Activated CD4-positive, CD25-positive, alpha-beta regulatory T cell treated with anti-CD3 and anti-CD28 coated beads, Interleukin-2, amount 50 U/mL, for 16 hours (primary cell): ENCODE data around the gene RPH3AL.
"Not testable (repeated sequence)": the region's sequence is repeated elsewhere in the genome, so short reads cannot be mapped to it uniquely, and the experiment has no call there.

Source experiments
- DNase-seq: peaks from one replicate; pipeline ENCODE4 v3.0.0-alpha.2; 2020; ENCODE audit warnings: low read depth, low spot score

The RPH3AL gene

DNA sequence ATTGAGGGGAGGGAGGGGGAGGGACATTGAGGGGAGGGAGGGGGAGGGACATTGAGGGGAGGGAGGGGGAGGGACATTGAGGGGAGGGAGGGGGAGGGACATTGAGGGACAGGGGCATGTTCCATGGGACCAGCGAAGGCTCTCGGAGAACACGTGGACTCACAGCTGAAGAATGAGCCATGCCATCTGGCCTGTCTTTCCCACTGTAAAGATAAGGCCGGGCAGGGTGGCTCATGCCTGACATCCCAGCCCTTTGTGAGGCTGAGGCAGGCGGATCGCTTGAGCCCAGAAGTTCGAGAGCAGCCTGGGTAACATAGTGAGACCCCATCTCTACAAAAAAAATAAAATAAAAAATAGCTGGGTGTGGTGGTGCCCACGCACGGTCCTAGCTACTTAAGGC is 32.5 kb downstream of the RPH3AL start:
- DNase-seq: no peak

DNA sequence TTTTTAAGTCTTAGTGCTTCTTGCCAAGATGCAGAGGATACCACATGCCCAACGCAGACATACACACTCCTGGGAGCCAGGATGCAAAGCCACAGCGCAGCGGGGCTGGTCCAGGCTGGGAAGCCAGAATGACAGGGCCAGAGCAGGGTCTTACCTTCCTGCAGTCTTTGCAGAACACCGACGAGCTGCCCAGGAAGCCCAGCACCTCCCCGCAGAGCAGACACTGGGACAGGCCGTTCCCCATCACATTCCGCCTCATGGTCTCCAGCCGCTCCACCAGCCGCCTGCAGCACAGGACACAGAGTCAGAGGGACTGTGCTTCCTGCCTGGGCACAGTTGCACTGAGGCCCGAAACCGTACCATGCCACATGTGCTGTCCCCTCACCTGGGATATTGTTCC is 33.3 kb downstream of the RPH3AL start:
- no peak for DNase-seq

DNA sequence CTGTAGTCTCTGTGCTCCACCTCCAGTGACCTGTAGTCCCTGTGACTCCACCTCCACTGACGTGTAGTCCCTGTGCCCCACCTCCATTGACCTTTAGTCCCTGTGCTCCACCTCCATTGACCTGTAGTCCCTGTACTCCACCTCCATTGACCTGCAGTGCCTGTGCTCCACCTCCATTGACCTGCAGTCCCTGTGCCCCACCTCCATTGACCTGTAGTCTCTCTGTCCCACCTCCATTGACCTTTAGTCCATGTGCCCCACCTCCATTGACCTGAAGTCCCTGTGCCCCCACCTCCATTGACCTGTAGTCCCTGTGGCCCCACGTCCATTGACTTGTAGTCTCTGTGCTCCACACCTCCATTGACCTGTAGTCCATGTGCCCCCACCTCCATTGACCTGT is 35.5 kb downstream of the RPH3AL start:
- not testable (repeated sequence) for DNase-seq

GRCh38 chr17:315399-315798 is 37.2 kb downstream of the RPH3AL start:
- not testable (repeated sequence) for DNase-seq

DNA sequence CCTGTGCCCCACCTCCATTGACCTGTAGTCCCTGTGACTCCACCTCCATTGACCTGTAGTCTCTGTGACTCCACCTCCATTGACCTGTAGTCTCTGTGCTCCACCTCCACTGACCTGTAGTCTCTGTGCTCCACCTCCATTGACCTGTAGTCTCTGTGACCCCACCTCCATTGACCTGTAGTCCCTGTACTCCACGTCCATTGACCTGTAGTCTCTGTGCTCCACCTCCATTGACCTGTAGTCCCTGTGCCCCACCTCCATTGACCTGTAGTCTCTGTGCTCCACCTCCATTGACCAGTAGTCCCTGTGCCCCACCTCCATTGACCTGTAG is 38.0 kb downstream of the RPH3AL start:
- not testable (repeated sequence) for DNase-seq

- DNase-seq: no peak
These were observed 38.5 kb downstream of the RPH3AL start for GRCh38 chr17:313911-314613.

DNA sequence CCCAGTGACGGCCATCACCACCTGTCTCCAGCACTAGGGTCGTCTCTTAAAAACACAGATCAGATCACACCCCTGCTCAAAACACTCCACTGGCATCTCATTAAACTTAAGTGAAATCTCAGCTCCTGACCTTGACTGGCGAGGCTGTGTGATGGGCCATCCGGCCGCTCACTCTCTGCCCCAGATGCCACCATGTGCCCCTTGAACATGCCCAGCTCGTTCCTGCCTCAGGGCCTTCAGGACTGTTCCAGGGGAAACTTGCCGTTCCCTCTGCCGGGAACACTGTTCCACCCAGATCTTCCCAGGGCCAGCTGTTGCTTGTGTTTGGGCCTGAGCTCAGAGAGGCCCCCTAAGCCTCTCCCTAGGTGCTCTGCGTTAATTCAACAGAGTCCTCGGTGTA is 39.4 kb downstream of the RPH3AL start:
- DNase-seq: no peak

DNA sequence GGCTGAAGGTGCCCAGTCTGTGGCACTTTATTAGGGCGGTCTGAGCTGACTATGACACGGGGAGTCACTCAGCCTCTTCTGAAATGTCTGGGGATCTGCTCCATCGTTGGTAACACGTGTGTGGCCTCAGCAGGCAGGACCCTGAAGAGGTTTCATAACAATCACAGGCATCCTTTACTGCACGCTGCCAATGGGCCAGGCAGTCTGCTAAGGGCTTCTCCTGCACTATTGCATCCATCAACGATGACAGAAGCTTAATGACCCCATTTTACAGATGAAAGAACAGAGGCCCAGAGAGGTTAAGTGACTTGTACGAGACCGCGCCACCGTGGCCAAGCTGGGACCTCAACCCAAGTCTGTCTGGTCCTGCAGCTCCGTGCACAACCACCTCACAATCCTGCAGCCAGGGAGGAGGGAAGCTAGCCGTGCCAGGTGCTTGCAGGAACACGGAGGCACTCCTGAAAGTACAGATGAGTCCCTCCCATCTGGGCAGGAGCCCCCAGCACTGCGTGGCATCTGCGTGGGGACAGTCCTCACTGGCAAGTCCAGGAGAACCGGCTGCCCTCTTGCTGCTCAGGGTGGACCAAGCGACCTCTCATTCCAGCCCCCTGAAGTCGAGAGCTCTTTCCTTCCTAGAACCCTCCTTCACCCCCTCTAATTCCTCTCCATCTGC is 40.0 kb downstream of the RPH3AL start:
- DNase-seq: no peak

DNA sequence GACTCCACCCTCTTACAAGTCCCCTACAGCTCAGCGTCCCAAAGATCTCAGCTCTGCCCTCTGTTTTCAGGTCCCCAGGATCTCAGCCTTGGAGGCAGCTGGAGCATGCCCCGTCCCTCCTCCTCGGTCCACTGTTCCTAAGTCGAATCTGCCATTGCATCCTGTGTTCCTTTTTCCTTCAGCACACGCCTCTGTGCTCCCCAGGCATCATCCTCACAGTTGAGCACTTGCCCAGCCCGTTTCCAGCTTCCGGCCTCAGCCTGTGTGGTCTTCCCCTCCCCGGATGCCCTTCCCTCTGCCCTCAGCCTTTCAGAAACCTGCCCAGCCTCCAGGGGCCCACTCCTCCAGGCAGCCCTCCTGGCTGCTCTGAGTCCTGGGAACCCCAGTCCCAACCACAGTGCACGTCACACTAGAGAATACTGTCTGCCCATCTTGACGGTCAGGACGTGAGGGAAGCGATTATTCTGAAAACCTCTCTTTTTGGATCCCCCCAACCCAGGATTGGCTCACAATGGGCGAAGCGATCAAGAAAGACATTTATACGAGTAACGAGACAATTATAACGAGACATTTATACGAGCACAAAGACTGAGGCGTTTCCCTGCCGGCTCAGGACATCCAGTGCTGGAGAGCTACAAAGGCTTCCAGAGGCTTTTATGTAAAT is 41.4 kb downstream of the RPH3AL start:
- no peak for DNase-seq

- DNase-seq: no peak
These were observed 42.2 kb downstream of the RPH3AL start for GRCh38 chr17:310111-311010.

DNA sequence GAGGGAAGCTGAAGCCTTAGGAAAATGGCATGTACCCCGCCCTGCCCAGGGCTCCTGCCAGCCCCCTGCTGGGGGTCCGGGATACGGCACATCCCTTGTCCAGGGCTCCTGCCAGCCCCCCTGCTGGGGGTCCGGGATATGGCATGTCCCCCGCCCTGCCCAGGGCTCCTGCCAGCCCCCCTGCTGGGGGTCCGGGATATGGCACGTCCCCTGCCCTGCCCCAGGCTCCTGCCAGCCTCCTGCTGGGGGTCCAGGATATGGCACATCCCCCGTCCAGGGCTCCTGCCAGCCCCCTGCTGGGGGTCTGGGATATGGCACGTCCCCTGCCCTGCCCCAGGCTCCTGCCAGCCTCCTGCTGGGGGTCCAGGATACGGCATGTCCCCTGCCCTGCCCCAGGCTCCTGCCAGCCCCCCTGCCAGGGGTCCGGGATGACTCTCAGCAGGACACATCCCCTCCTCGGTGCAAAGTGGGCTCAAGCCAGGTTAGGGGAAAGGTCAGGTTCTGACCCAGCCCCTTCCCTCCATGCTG is 43.2 kb downstream of the RPH3AL start:
- DNase-seq: no peak

GRCh38 chr17:307741-308507 is 44.7 kb downstream of the RPH3AL start:
- DNase-seq: no peak

- no peak for DNase-seq
These were observed 45.3 kb downstream of the RPH3AL start for GRCh38 chr17:307295-307691.

DNA sequence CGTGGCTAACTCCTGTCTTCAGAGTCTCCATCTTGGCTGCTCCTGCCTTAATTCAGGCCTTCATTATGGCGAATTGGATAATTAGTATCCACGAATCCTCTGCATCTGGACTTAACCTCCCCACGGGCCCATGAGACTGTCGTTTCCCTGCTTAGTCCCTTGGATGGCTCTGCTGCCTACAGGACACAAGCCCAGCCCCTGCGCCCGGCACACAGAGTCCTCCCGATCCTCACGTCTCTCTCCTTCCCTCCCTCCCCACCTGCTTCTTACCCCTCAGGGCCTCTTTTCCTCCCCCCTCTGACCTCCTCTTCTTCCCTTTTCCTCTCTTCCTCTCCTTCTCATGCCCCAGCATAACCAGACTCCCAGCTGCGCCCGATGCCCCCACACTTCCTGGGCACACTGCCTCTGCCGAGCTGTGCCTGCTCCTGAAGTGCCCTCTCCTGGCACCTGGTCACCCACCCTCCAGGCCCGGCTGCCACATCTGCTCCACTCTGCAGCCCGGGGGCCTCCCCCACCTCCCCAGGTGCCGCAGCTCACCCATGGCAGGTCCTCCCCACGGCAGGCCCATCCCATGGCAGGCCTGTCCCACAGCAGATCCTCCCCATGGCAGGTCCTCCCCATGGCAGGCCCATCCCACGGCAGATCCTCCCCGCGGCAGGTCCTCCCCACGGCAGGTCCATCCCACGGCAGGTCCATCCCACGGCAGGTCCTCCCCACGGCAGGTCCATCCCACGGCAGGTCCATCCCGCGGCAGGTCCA is 45.9 kb downstream of the RPH3AL start:
- DNase-seq: no peak

GRCh38 chr17:306116-306515 is 46.5 kb downstream of the RPH3AL start:
- no peak for DNase-seq

GRCh38 chr17:305090-305976 is 47.3 kb downstream of the RPH3AL start:
- no peak for DNase-seq

GRCh38 chr17:304461-304860 is 48.1 kb downstream of the RPH3AL start:
- no peak for DNase-seq

DNA sequence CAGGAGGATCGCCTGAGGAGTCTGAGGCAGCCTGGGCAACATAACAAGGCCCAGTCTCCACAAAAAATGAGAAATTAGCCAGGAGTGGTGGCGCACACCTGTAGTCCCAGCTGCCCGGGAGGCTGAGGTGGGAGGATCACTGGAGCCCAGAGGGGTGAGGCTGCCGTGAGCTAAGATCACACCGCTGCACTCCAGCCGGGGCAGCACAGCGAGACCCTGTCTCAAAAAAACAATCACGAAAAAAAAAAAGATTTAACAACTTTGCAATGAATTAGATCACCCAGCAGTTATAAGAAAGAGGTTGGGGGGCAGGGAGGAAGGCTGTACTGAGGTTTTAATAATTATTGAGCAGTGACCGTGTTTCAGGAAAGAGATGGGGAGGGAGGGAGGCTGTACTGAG is 49.4 kb downstream of the RPH3AL start:
- no peak for DNase-seq

GRCh38 chr17:302300-302698 is 50.3 kb downstream of the RPH3AL start:
- DNase-seq: no peak
